GM19238 (cell line): ENCODE data around the gene SPATA9.

Experiments used
- DNase-seq: peaks from one replicate; pipeline ENCODE4 v3.0.0; 2011; ENCODE audit warnings: low spot score; ENCODE audit not compliant: insufficient read length

Gene SPATA9

GRCh38 chr5:95686651-95687050, 3.9 kb upstream of the SPATA9 start:
- no peak for DNase-seq

GRCh38 chr5:95684361-95684760, 1.6 kb upstream of the SPATA9 start:
- no peak for DNase-seq

DNA sequence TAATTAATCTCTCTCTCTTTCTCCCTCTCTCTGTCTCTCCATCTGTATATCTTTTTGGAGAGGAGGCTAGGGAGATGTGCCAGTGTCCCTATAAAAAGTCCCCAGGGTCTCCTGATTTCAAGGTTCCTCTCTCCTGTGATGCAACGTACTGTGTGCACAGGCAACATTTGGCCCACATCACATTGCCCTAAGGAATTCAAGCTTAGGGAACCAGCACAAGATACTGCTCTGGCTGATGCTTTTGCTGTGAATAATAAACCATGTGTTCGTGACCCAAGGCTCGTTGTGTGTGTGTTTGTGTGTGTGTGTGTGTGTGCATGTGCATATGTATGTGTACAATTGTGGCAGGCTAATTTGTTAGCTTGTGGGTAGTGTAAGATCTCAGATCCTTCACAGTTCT, 9.7 kb downstream of the SPATA9 start:
- no peak for DNase-seq

- DNase-seq = no peak
These were observed 10.2 kb downstream of the SPATA9 start for GRCh38 chr5:95672641-95673040.

GRCh38 chr5:95671826-95672225, 11.0 kb downstream of the SPATA9 start:
- DNase-seq = no peak

DNA sequence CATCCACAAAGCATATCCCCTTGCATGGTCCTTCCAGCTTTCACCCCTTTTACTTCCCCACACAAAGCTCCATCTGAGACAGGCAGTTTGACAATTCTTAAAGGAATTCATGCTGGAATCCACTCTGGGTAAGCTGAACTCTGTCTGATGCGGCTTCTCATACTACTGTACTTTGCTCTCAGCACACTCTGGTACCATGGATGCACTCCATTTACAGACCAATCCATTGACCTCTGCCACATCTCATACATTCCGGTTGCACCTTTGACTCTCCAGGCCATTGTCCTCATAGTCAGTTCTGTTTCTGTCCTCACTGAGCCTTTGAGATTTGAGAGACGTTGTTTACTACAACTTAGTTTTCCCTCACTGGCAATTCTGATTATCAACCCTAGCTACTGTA, 12.2 kb downstream of the SPATA9 start:
- DNase-seq = no peak

DNA sequence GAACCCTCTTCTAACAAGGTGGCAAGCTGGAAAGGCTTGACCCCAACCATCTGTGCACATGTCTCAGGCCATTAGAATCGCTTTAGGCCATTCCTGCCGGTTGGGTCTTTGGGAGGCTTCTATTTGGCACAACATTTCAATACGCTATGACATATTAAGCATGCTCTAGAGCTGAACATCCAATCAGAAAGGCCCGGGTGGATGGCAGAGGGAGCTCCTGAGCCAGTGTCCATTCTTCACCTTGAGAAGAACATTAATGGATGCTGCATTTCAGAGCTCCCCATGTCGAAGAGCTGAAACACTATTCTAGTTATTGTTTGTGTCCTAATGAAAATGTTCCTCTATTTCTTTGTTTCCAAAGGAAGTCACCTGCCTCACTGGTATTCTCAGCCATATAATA, 12.8 kb downstream of the SPATA9 start:
- DNase-seq = no peak

- DNase-seq = no peak
These were observed 13.3 kb downstream of the SPATA9 start for GRCh38 chr5:95669540-95669939.

- DNase-seq = no peak
These were observed 14.1 kb downstream of the SPATA9 start for GRCh38 chr5:95668728-95669127.

GRCh38 chr5:95668216-95668615, 14.6 kb downstream of the SPATA9 start:
- DNase-seq = no peak

DNA sequence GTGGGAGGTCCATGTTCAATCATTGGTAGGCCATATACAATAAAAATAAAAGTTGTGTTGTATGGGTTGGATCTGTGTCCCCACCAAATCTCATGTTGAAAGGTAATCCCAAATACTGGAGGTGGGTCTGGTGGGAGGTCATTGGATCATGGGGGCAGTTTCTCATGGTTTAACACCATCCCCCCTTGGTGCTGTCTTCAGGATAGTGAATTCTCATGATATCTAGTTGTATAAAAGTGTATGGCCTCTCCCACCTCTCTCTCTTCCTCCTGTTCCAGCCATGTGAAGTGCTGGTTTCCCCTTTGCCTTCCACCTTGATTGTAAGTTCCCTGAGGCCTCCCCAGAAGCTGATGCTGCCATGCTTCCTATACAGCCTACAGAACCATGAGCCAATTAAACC, 15.1 kb downstream of the SPATA9 start:
- DNase-seq = no peak

DNA sequence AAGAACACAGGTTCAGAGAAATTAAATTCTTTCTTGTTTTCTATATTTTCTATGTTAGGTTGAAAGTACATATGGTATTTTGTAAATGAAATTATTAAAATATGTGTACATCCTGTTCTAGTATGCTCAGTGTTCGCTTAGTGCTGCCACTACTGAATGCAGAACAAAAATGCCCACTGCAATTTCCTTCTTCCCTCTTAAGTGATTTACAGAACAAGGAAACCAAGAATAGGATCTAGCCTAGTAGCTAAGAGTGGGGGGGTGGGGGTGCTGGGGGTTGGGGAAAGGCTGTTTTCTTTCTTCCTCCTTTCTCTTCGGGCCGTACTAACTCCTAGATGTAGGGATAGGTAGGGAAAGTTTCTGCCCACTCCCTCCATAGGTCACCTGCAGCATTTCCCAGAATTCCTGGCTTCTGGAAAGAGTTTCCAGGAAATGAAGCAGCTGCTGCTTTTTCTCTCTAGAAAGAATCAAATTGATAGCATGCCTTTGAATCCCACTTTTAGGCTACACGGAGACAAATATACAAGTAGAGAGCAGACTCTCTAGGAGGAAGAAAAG, 15.7 kb downstream of the SPATA9 start:
- DNase-seq = no peak

GRCh38 chr5:95664204-95664786, 18.5 kb downstream of the SPATA9 start:
- DNase-seq = no peak

GRCh38 chr5:95662946-95663345, 19.8 kb downstream of the SPATA9 start:
- no peak for DNase-seq

DNA sequence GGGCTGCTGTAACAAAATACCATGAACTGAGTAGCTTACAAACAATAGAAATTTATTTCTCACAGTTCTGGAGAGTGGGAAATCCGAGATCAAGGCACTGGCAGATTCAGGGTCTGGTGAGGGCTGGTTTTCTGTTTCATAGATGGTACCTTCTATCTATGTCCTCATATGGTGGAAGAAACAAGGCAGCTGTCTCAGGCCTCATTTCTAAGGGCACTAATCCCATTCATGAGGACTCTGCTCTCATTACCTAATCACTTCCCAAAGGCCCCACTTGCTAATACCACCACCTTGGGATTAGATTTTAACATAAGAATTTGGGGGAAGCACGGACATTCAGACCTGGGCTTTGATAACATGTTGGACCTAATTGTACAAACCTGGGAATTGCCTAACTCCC, 22.7 kb downstream of the SPATA9 start:
- no peak for DNase-seq

- DNase-seq = no peak
These were observed 27.2 kb downstream of the SPATA9 start for GRCh38 chr5:95655575-95655974.

GRCh38 chr5:95654196-95654595, 28.6 kb downstream of the SPATA9 start:
- DNase-seq = no peak

- no peak for DNase-seq
These were observed 29.9 kb downstream of the SPATA9 start for GRCh38 chr5:95652849-95653248.

DNA sequence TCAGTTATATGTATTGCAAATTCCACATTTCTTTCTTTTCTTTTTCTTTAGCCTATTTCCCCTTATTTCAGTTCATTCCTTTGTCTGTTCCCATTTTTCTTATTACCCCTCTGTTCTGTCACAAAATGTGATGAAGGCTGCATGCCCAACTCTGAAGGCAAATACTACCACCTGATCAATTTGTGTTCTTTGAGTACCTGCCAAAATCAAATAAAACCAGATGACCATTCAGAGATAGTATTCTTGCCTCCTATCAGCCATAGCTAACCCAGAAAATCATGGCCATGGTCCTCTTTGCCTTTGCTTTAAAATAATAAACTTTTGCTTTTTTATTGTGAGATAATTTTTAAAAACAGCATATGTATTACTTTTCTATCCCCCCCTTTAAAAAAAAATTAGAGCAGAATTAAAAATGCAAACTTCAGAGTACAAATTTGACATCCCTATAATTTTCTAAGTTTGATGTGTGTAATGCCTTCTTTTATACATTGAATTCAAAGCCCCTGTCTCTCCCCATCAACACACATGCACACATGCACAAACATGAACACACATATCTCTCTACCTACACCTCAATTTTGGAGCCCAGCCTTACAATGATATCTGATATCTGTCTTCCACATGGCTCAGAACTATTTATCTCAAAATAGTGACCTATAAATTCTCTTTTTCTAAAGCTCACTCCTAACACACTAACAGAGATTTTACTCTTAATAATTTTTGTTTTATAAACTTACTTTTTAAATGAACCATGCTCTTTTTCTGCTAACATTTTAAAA, 32.8 kb downstream of the SPATA9 start:
- no peak for DNase-seq

- no peak for DNase-seq
These were observed 33.5 kb downstream of the SPATA9 start for GRCh38 chr5:95649274-95649673.

DNA sequence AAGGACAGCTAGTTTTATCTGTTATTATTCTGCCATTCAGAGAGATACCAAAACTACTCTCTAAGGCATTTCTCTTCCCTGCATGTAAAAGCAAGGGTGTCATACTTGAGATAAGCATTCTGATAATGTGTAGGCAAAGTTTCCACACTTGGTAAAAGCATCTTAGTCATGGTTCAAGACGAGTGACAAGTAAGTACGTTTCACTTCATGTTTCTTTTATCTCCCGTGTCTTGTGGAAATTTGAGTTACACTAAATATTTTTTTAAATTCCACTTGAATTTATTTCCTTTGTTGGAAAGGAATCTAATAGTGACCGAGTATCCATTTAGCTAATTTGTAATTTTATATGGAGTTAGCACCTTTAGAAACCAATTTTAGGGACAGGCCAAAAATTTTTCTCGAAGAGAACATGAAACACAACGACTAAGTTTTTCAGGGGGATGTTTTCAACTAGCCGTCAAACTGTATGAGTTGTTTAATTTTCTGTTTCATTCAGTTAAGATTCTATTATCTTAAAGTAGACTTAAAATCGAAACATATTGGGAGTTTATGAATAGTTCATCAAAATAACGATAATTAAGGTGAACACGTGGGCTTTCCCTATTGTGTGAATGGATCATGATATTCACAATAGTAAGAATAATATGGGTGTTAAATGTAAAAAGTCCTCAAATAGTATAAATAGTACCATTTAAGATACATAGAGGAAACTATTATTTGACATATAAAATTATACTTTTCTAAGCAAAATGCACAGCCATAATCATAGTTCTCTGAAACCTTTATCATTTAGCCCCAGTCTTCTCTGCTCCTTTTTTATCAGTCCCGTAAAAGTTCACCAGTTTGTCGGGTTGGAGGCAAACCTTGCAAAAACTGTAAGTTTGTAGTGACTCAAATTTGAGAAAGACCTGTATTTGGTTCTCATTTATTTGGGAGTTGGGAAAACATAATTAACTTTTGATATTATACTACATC, 34.6 kb downstream of the SPATA9 start:
- no peak for DNase-seq
